IMR-90 (cell line): ENCODE data around the gene PRH1. TPM values are rescaled to one million over a fixed set of nuclear protein-coding genes. Genes with fewer than 3 reads are reported as not detected.

Experiments used
- microRNA-seq, 2 experiments: library from miRNA; stranded (forward) in 1 of 2; unstranded in 1 of 2; fragments of 10-50 nt in 1 of 2; fragments of <30 nt in 1 of 2; gene quantifications in 1 of 2; microRNA quantifications in 1 of 2; one replicate each; pipeline versions ENCODE3 to v1.1.0; 2013 to 2020; ENCODE audit not compliant: insufficient read depth in 1 of 2, insufficient read length in 1 of 2, unreplicated experiment in 1 of 2
- polyA plus RNA-seq, 3 experiments: library from polyadenylated mRNA; depleted of rRNA; stranded (reverse); fragments of >200 nt; gene quantifications; 2 replicates each; pipeline ENCODE4 v1.2.3, GENCODE V29; 2012; ENCODE audit warnings: low replicate concordance in 1 of 3
- small RNA-seq, 5 experiments: library from RNA; depleted of rRNA; stranded (forward); fragments of <200 nt; gene quantifications; one replicate each; pipeline ENCODE3, GENCODE V24; 2012
- total RNA-seq: library from RNA; depleted of rRNA; stranded (reverse); fragments of >200 nt; gene quantifications from 2 replicates; pipeline ENCODE4 v1.2.3, GENCODE V29; 2012; rRNA removed

The PRH1 gene
- total and polyA plus RNA-seq, 2 of the 4 experiments (the other 2 are of a cell fraction) = 3.0 to 18.8 TPM

Small RNA genes lying within 50 kb of the gene (microRNA-seq; reads per million reads assigned to microRNA genes)
- gene PRR4 (ENCODE audit: insufficient read depth, insufficient read length) = not detected

Small RNA genes lying within 50 kb of the gene (small RNA-seq; reads per million reads assigned to genes)
- 0 to 0.92 (median 0) reads per million in 5 experiments for gene PRR4

Other genes with a start within 250 kb of the PRH1 start
- gene STYK1, start 210.2 kb downstream of the PRH1 start, total RNA-seq = 0.72 and 1.1 TPM in 2 replicates
- 0.34 and 0.36 TPM in 2 replicates for gene STYK1, start 210.2 kb downstream of the PRH1 start, polyA plus RNA-seq (2012; rRNA removed)
- 33.7 and 60.8 TPM in 2 replicates for gene YBX3, start 160.9 kb downstream of the PRH1 start, total RNA-seq
- gene YBX3, start 160.9 kb downstream of the PRH1 start, polyA plus RNA-seq (2012; rRNA removed) = 131 and 132 TPM in 2 replicates
- gene TAS2R7, start 81.6 kb downstream of the PRH1 start, total RNA-seq = not detected in 2 replicates
- gene TAS2R7, start 81.6 kb downstream of the PRH1 start, polyA plus RNA-seq (2012; rRNA removed) = not detected in 2 replicates
- not detected in 2 replicates for gene TAS2R8, start 77.0 kb downstream of the PRH1 start, total RNA-seq
- gene TAS2R8, start 77.0 kb downstream of the PRH1 start, polyA plus RNA-seq (2012; rRNA removed) = not detected in 2 replicates
- under 0.01 TPM in 1 of 2 replicates, not detected in the other for gene TAS2R9, start 74.1 kb downstream of the PRH1 start, total RNA-seq
- not detected in 2 replicates for gene TAS2R9, start 74.1 kb downstream of the PRH1 start, polyA plus RNA-seq (2012; rRNA removed)
- gene TAS2R10, start 57.9 kb downstream of the PRH1 start, total RNA-seq = 0.36 and 1.1 TPM in 2 replicates
- gene TAS2R10, start 57.9 kb downstream of the PRH1 start, polyA plus RNA-seq (2012; rRNA removed) = 0.07 TPM in 1 of 2 replicates, not detected in the other
- 0.72 and 0.83 TPM in 2 replicates for gene PRR4, start 34.8 kb downstream of the PRH1 start, total RNA-seq
- 1.7 and 1.9 TPM in 2 replicates for gene PRR4, start 34.8 kb downstream of the PRH1 start, polyA plus RNA-seq (2012; rRNA removed)
- gene TAS2R13, start 25.3 kb upstream of the PRH1 start, total RNA-seq = 0.90 and 1.4 TPM in 2 replicates
- gene TAS2R13, start 25.3 kb upstream of the PRH1 start, polyA plus RNA-seq (2012; rRNA removed) = 0.03 TPM in 1 of 2 replicates, not detected in the other
- 0.28 TPM in 1 of 2 replicates, not detected in the other for gene PRH2, start 45.0 kb upstream of the PRH1 start, total RNA-seq
- gene PRH2, start 45.0 kb upstream of the PRH1 start, polyA plus RNA-seq (2012; rRNA removed) = 0.34 TPM in 1 of 2 replicates, not detected in the other
- 2.0 and 3.9 TPM in 2 replicates for gene TAS2R14, start 55.0 kb upstream of the PRH1 start, total RNA-seq
- gene TAS2R14, start 55.0 kb upstream of the PRH1 start, polyA plus RNA-seq (2012; rRNA removed) = 1.1 and 1.6 TPM in 2 replicates
- gene TAS2R50, start 102.7 kb upstream of the PRH1 start, total RNA-seq = 2.3 and 4.4 TPM in 2 replicates
- gene TAS2R50, start 102.7 kb upstream of the PRH1 start, polyA plus RNA-seq (2012; rRNA removed) = not detected in 2 replicates
- gene TAS2R20, start 114.0 kb upstream of the PRH1 start, total RNA-seq = 3.4 and 3.9 TPM in 2 replicates
- gene TAS2R20, start 114.0 kb upstream of the PRH1 start, polyA plus RNA-seq (2012; rRNA removed) = 0.24 and 0.36 TPM in 2 replicates
- gene TAS2R19, start 138.4 kb upstream of the PRH1 start, total RNA-seq = 5.0 and 8.1 TPM in 2 replicates
- gene TAS2R19, start 138.4 kb upstream of the PRH1 start, polyA plus RNA-seq (2012; rRNA removed) = 0.24 and 0.29 TPM in 2 replicates
- gene TAS2R31, start 147.2 kb upstream of the PRH1 start, total RNA-seq = 4.3 and 8.6 TPM in 2 replicates
- gene TAS2R31, start 147.2 kb upstream of the PRH1 start, polyA plus RNA-seq (2012; rRNA removed) = 0.10 and 0.24 TPM in 2 replicates
- gene TAS2R46, start 178.0 kb upstream of the PRH1 start, total RNA-seq = 3.3 and 4.7 TPM in 2 replicates
- 0.09 TPM in 1 of 2 replicates, not detected in the other for gene TAS2R46, start 178.0 kb upstream of the PRH1 start, polyA plus RNA-seq (2012; rRNA removed)
- gene TAS2R43, start 208.1 kb upstream of the PRH1 start, total RNA-seq = 0.90 and 1.9 TPM in 2 replicates
- gene TAS2R43, start 208.1 kb upstream of the PRH1 start, polyA plus RNA-seq (2012; rRNA removed) = not detected in 2 replicates